OCI-LY1 (cell line): ENCODE results near the gene CBR1.

ENCODE experiments used
- H2AFZ ChIP-seq: fragments of 200-600 bp; sonication (generic), shearing (Covaris generic); 2 replicates; pipeline ENCODE4 v1.6.0; 2014; ENCODE audit warnings: antibody characterized with exemption, mild to moderate bottlenecking, low read length
- H3F3A ChIP-seq: fragments of 200-600 bp; sonication (generic), shearing (Covaris generic); 2 replicates; pipeline ENCODE4 v1.6.0; 2014; ENCODE audit warnings: mild to moderate bottlenecking, antibody characterized with exemption, low read length, moderate library complexity; ENCODE audit not compliant: insufficient read depth
- H3K27ac ChIP-seq: fragments of 200-600 bp; sonication (generic); 2 replicates; pipeline ENCODE4 v1.5.1; 2014; ENCODE audit warnings: low read length, mixed run types, mild to moderate bottlenecking, low read depth; ENCODE audit not compliant: poor library complexity, severe bottlenecking
- H3K27me3 ChIP-seq: fragments of 200-600 bp; sonication (generic); 2 replicates; pipeline ENCODE4 v1.6.0; 2014; ENCODE audit warnings: antibody characterized with exemption, mild to moderate bottlenecking, low read length, moderate library complexity; ENCODE audit not compliant: insufficient read depth
- H3K36me3 ChIP-seq: fragments of 200-600 bp; sonication (generic); 2 replicates; pipeline ENCODE4 v1.6.1; 2014; ENCODE audit warnings: mild to moderate bottlenecking, antibody characterized with exemption, low read length, moderate library complexity, mixed read lengths; ENCODE audit not compliant: insufficient read depth
- H3K4me1 ChIP-seq: fragments of 200-600 bp; sonication (generic); 2 replicates; pipeline ENCODE4 v1.5.1; 2014; ENCODE audit warnings: mild to moderate bottlenecking, low read length, moderate library complexity; ENCODE audit not compliant: insufficient read depth, severe bottlenecking
- H3K4me2 ChIP-seq: fragments of 200-600 bp; sonication (generic), shearing (Covaris generic); 2 replicates; pipeline ENCODE4 v1.6.1; 2014; ENCODE audit warnings: low read length
- H3K4me3 ChIP-seq: fragments of 200-600 bp; sonication (generic); 2 replicates; pipeline ENCODE4 v1.5.1; 2014; ENCODE audit warnings: low read length, low read depth, mild to moderate bottlenecking, mixed read lengths; ENCODE audit not compliant: poor library complexity, severe bottlenecking
- H3K79me2 ChIP-seq: fragments of 200-600 bp; shearing (Covaris generic); 2 replicates; pipeline ENCODE4 v1.6.1; 2016; ENCODE audit warnings: mixed run types, low read length, mixed read lengths; ENCODE audit not compliant: insufficient read depth
- H3K9ac ChIP-seq: fragments of 200-600 bp; sonication (generic), shearing (Covaris generic); 2 replicates; pipeline ENCODE4 v1.6.1; 2014; ENCODE audit warnings: mild to moderate bottlenecking, low read length, mixed read lengths
- H3K9me2 ChIP-seq: fragments of 200-600 bp; sonication (generic), shearing (Covaris generic); 2 replicates; pipeline ENCODE4 v1.6.1; 2014; ENCODE audit warnings: low read depth, mild to moderate bottlenecking, low read length, mixed read lengths
- H3K9me3 ChIP-seq: fragments of 200-600 bp; shearing (Covaris generic); 2 replicates; pipeline ENCODE4 v1.6.1; 2014; ENCODE audit warnings: low read length, mixed read lengths
- H4K20me1 ChIP-seq: fragments of 200-600 bp; sonication (generic), shearing (Covaris generic); 2 replicates; pipeline ENCODE4 v1.6.0; 2016; ENCODE audit warnings: mild to moderate bottlenecking, low read length; ENCODE audit not compliant: insufficient read depth
- CTCF ChIP-seq: fragments of 200-600 bp; sonication (generic), shearing (Covaris generic); IDR thresholded peaks from 2 replicates; pipeline ENCODE4 v1.5.1; 2017; ENCODE audit warnings: mild to moderate bottlenecking, antibody characterized with exemption, low read length, moderate library complexity, mixed read lengths
- EZH2 ChIP-seq: fragments of 200-600 bp; sonication (generic), shearing (Covaris generic); IDR thresholded peaks from 2 replicates; pipeline ENCODE4 v1.8.0; 2017; ENCODE audit warnings: borderline replicate concordance, mixed run types, mild to moderate bottlenecking, antibody characterized with exemption, low read length, moderate library complexity, mixed read lengths

CBR1 gene

GRCh38 chr21:36113647-36114428, 44.0 kb downstream of the CBR1 start:
- TF ChIP-seq CTCF (no peak), EZH2 (no peak)
- H2AFZ ChIP-seq, result peak overlapping the region; percentile 45

GRCh38 chr21:36115138-36115730, 45.4 kb downstream of the CBR1 start:
- no peak overlapping the region for H3K4me2 ChIP-seq
- H3K27ac ChIP-seq, result peak overlapping the region; percentile 72
- no peak overlapping the region for H3K4me3 ChIP-seq
- no peak overlapping the region for H3K9ac ChIP-seq
- peaks cover 33% of the 10 kb centered on the region for H3K4me1 ChIP-seq
- H4K20me1 ChIP-seq, result no peaks in the 10 kb centered on the region
- H3K36me3 ChIP-seq, result no peaks in the 10 kb centered on the region
- H3K9me2 ChIP-seq, result no peaks in the 10 kb centered on the region
- H3F3A ChIP-seq, result no peaks in the 10 kb centered on the region
- H3K9me3 ChIP-seq, result no peaks in the 10 kb centered on the region
- H2AFZ ChIP-seq, result 0 out of 2 replicates have a peak overlapping the region, but pooled peaks have one; percentile 1
- H3K79me2 ChIP-seq, result no peaks in the 10 kb centered on the region
- TF ChIP-seq EZH2 (no peak), CTCF (no peak)
- no peaks in the 10 kb centered on the region for H3K27me3 ChIP-seq

More at GRCh38 chr21:36113647-36114428, 44.0 kb downstream of the CBR1 start:
- no peaks in the 10 kb centered on the region for H3F3A ChIP-seq
- peak overlapping the region; percentile 58 for H3K4me3 ChIP-seq
- H3K4me2 ChIP-seq, result peak overlapping the region; percentile 75
- H3K9me2 ChIP-seq, result no peaks in the 10 kb centered on the region
- peaks cover 33% of the 10 kb centered on the region for H3K4me1 ChIP-seq
- no peaks in the 10 kb centered on the region for H3K27me3 ChIP-seq
- H3K9me3 ChIP-seq, result no peaks in the 10 kb centered on the region
- no peaks in the 10 kb centered on the region for H3K36me3 ChIP-seq
- peak overlapping the region; percentile 72 for H3K27ac ChIP-seq
- H3K79me2 ChIP-seq, result no peaks in the 10 kb centered on the region
- peak overlapping the region; percentile 55 for H3K9ac ChIP-seq
- H4K20me1 ChIP-seq, result no peaks in the 10 kb centered on the region

GRCh38 chr21:36117286-36117741, 47.5 kb downstream of the CBR1 start:
- Histone ChIP-seq H3K79me2 (no peaks in the 10 kb centered on the region), H3K4me2 (no peak overlapping the region), H2AFZ (no peak overlapping the region), H3K27ac (no peak overlapping the region), H3F3A (no peaks in the 10 kb centered on the region), H3K4me3 (no peak overlapping the region), H3K9ac (no peak overlapping the region), H4K20me1 (no peaks in the 10 kb centered on the region), H3K27me3 (no peaks in the 10 kb centered on the region), H3K9me2 (no peaks in the 10 kb centered on the region), H3K9me3 (no peaks in the 10 kb centered on the region), H3K36me3 (no peaks in the 10 kb centered on the region), H3K4me1 (peaks cover 33% of the 10 kb centered on the region)
- TF ChIP-seq EZH2 (no peak), CTCF (no peak)
